Prostate gland (tissue), 2 donors: Measurements from ENCODE around the gene ANGEL2. TPM values are rescaled to one million over a fixed set of nuclear protein-coding genes. Genes with fewer than 3 reads are reported as not detected.

ENCODE experiments used
- DNase-seq: peaks from one replicate; pipeline ENCODE4 v3.0.0-alpha.2; 2019; ENCODE audit warnings: low spot score
- H3K27ac ChIP-seq, 2 donors: fragments of 200-600 bp; sonication (generic); 2 replicates each; pipeline ENCODE4 v1.5.1; 2017 to 2019
- H3K27me3 ChIP-seq: fragments of 200-600 bp; sonication (generic); replicated peaks from 2 replicates; pipeline ENCODE4 v1.5.1; 2019; ENCODE audit not compliant: insufficient read depth
- H3K36me3 ChIP-seq, 2 donors: fragments of 200-600 bp; sonication (generic); 1 replicate in 1 of 2; 2 replicates in 1 of 2; pipeline versions ENCODE4 v1.5.1 to v1.8.1; 2017 to 2019
- H3K4me1 ChIP-seq: fragments of 200-600 bp; sonication (generic); replicated peaks from 2 replicates; pipeline ENCODE4 v1.5.1; 2019
- H3K4me3 ChIP-seq, 2 donors: fragments of 200-600 bp; sonication (generic); 2 replicates each; pipeline ENCODE4 v1.5.1; 2017 to 2019
- H3K9me3 ChIP-seq: fragments of 200-600 bp; sonication (generic); 2 replicates; pipeline ENCODE4 v1.5.1; 2017
- POLR2A ChIP-seq: fragments of 450-650 bp; IDR thresholded peaks from one replicate; pipeline ENCODE4 v1.6.1; 2016; ENCODE audit warnings: antibody characterized with exemption, mild to moderate bottlenecking
- POLR2AphosphoS5 ChIP-seq: sonication (generic); formaldehyde crosslinking; IDR thresholded peaks from one replicate; pipeline ENCODE4 v1.6.1; 2017; ENCODE audit warnings: antibody characterized with exemption
- WGBS: methylation state at CpG from one replicate; pipeline ENCODE4 v1.1.5; 2018; 5-methylcytosine and 5-hydroxymethylcytosine counted together
- intact Hi-C: fragments of 100-400 bp; cut with DNase I; formaldehyde crosslinking; loops from one replicate; pipeline ENCODE4 v1.14.2; 2022
- total RNA-seq, 2 donors: library from RNA; depleted of rRNA; stranded (reverse); fragments of >200 nt; gene quantifications; one replicate each; pipeline ENCODE4 v1.1.0, GENCODE V29; 2016
- TF ChIP-seq, protein P1 (sequence below), 4 experiments: fragments of 200-600 bp in 2 of 4; fragments of 450-650 bp in 2 of 4; sonication (generic) in 2 of 4; IDR thresholded peaks; 1 replicate in 3 of 4; 2 replicates in 1 of 4; pipeline ENCODE4 v1.5.1; 2016 to 2019; ENCODE audit warnings: antibody characterized with exemption in 4 of 4, mild to moderate bottlenecking in 2 of 4, moderate library complexity in 2 of 4

The ANGEL2 gene
- total RNA-seq, 2 donors from 2014 or later, result 54.0 to 57.3 TPM

DNA sequence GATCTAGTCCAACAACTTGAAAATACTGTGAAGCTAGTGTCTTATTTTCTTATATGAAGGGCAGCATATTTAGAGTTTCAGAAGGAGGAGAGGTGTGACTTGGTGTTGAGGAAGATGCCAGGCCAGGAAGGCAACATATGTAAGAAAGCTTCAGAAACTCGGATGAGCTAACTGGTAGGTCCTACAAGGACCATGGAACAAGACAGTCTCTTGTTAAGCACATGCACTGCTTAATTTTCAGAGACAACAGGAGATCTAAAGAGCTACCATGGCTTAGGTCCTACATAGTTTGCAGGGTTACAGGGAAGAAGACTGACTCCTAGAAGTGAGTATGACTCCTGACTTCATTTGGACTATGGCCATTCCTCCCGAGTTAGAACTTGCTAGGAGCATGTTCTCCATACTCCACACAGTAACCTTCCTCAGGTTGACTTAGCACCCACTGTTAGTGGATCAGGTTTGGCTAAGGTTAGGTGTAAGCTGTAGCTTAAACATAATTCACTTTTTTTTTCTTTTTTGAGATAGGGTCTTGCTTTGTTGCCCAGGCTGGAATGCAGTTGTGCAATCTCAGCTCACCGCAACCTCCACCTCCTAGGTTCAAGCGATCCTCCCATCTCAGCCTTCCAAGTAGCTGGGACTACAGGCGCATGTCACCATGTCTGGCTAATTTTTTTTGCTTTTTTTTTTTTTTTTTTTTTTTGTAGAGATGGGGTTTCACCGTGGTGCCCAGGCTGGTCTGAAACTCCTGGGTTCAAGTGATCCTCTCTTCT lies 31.0 kb downstream of the ANGEL2 start:
- Histone ChIP-seq H3K36me3 (no peaks in the 10 kb centered on the region), H3K4me1 (peaks cover 11% of the 10 kb centered on the region), H3K9me3 (no peaks in the 10 kb centered on the region), H3K4me3 (no peak overlapping the region), H3K27me3 (no peaks in the 10 kb centered on the region), H3K27ac (no peak overlapping the region)
- intact Hi-C loops, result loop anchor here (5.0 kb wide), 1 partner anchor 317 kb away; no protein-coding TSS in a partner anchor
- no peak for DNase-seq
- TF ChIP-seq, protein P1, sequence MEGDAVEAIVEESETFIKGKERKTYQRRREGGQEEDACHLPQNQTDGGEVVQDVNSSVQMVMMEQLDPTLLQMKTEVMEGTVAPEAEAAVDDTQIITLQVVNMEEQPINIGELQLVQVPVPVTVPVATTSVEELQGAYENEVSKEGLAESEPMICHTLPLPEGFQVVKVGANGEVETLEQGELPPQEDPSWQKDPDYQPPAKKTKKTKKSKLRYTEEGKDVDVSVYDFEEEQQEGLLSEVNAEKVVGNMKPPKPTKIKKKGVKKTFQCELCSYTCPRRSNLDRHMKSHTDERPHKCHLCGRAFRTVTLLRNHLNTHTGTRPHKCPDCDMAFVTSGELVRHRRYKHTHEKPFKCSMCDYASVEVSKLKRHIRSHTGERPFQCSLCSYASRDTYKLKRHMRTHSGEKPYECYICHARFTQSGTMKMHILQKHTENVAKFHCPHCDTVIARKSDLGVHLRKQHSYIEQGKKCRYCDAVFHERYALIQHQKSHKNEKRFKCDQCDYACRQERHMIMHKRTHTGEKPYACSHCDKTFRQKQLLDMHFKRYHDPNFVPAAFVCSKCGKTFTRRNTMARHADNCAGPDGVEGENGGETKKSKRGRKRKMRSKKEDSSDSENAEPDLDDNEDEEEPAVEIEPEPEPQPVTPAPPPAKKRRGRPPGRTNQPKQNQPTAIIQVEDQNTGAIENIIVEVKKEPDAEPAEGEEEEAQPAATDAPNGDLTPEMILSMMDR (IDR thresholded peaks at IDR 0.05), result no peak
- TF ChIP-seq POLR2A (no peak), POLR2AphosphoS5 (no peak)
- whole genome bisulfite sequencing, result 92% methylated on average over 6 of the region's 6 CpGs

DNA sequence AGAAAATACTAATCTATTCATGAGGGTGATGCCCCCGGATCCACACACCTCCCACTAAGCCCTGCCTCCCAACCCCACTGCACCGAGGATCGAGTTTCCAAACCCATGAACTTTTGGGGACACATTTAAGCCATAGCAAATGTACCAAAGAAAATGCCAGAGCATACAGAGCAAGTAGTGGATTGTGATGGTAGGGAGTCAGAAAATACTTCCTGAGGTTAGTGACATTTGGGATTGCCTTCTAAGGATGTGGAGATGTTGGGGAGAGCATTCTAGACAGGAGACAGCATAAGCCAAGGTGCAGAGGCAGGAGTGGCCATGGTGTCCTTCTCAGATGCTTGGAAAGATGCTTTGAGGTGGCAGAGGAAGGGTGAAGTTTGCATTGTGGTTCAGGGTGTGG lies 32.2 kb downstream of the ANGEL2 start:
- Histone ChIP-seq H3K36me3 (no peaks in the 10 kb centered on the region), H3K9me3 (no peaks in the 10 kb centered on the region), H3K27me3 (no peaks in the 10 kb centered on the region), H3K27ac (no peak overlapping the region), H3K4me1 (peaks cover 11% of the 10 kb centered on the region), H3K4me3 (no peak overlapping the region)
- TF ChIP-seq POLR2AphosphoS5, result no peak
- no peak for TF ChIP-seq POLR2A
- TF ChIP-seq, protein P1 (IDR thresholded peaks at IDR 0.05), result no peak
- WGBS, result 87% methylated on average over 3 of the region's 3 CpGs
- DNase-seq, result no peak
- intact Hi-C loops, result no loop called here

- no peaks in the 10 kb centered on the region for H3K36me3 ChIP-seq
- no peak overlapping the region for H3K4me3 ChIP-seq
- 50% methylated on average over 6 of the region's 6 CpGs for whole genome bisulfite sequencing
- TF ChIP-seq POLR2A (no peak), POLR2AphosphoS5 (no peak)
- TF ChIP-seq, protein P1 (IDR thresholded peaks at IDR 0.05), result no peak
- no peak for DNase-seq
- peaks cover 11% of the 10 kb centered on the region for H3K4me1 ChIP-seq
- H3K27me3 ChIP-seq, result no peaks in the 10 kb centered on the region
- no peaks in the 10 kb centered on the region for H3K9me3 ChIP-seq
- intact Hi-C loops, result no loop called here
- H3K27ac ChIP-seq, result no peak overlapping the region
These were observed 33.1 kb downstream of the ANGEL2 start for GRCh38 chr1:212982430-212983152.

GRCh38 chr1:212981571-212982328 lies 33.9 kb downstream of the ANGEL2 start:
- Histone ChIP-seq H3K27ac (peak overlapping the region; percentile 21 to 42), H3K27me3 (no peaks in the 10 kb centered on the region), H3K4me3 (no peak overlapping the region), H3K4me1 (peaks cover 11% of the 10 kb centered on the region), H3K36me3 (no peaks in the 10 kb centered on the region), H3K9me3 (no peaks in the 10 kb centered on the region)
- intact Hi-C loops, result no loop called here
- TF ChIP-seq POLR2A, result no peak
- TF ChIP-seq, protein P1 (IDR thresholded peaks at IDR 0.05), result no peak
- TF ChIP-seq POLR2AphosphoS5, result no peak
- no peak for DNase-seq
- 45% methylated on average over 13 of the region's 13 CpGs for WGBS
